SU-DHL-6 (cell line): Measurements from ENCODE around the gene IQCM.

Experiments
- H2AFZ ChIP-seq: fragments of 200-600 bp; sonication (generic); 2 replicates; pipeline ENCODE4 v1.6.1; 2014; ENCODE audit warnings: low read depth, mild to moderate bottlenecking, moderate library complexity, mixed read lengths, antibody characterized with exemption, low read length; ENCODE audit not compliant: severe bottlenecking
- H3F3A ChIP-seq: fragments of 200-600 bp; shearing (Covaris generic); 2 replicates; pipeline ENCODE4 v1.6.0; 2016; ENCODE audit warnings: antibody characterized with exemption, mild to moderate bottlenecking; ENCODE audit not compliant: insufficient read depth
- H3K27ac ChIP-seq: fragments of 200-600 bp; sonication (generic); 2 replicates; pipeline ENCODE4 v1.5.1; 2016; ENCODE audit warnings: low read depth, mild to moderate bottlenecking, low read length, moderate library complexity, mixed read lengths
- H3K27me3 ChIP-seq: fragments of 200-600 bp; sonication (generic), shearing (Covaris generic); 2 replicates; pipeline ENCODE4 v1.6.0; 2014; ENCODE audit warnings: mild to moderate bottlenecking, low read length
- H3K36me3 ChIP-seq: fragments of 200-600 bp; sonication (generic); 2 replicates; pipeline ENCODE4 v1.6.1; 2014; ENCODE audit warnings: mild to moderate bottlenecking, low read length, mixed read lengths
- H3K4me2 ChIP-seq: fragments of 300-600, 200-600 bp; shearing (Covaris generic), sonication (generic); 2 replicates; pipeline ENCODE4 v1.6.0; 2014; ENCODE audit warnings: low read length, low read depth, mild to moderate bottlenecking; ENCODE audit not compliant: poor library complexity, severe bottlenecking
- H3K4me3 ChIP-seq: fragments of 200-600 bp; sonication (generic); 2 replicates; pipeline ENCODE4 v1.5.1; 2014; ENCODE audit warnings: antibody characterized with exemption, low read length, mild to moderate bottlenecking, mixed read lengths; ENCODE audit not compliant: insufficient read depth, poor library complexity, severe bottlenecking
- H3K79me2 ChIP-seq: fragments of 200-600 bp; sonication (generic); 2 replicates; pipeline ENCODE4 v1.6.1; 2014; ENCODE audit warnings: mild to moderate bottlenecking, low read length, moderate library complexity; ENCODE audit not compliant: insufficient read depth
- H3K9ac ChIP-seq: fragments of 200-600 bp; sonication (generic); 2 replicates; pipeline ENCODE4 v1.7.0; 2014; ENCODE audit warnings: mild to moderate bottlenecking, low read length
- H3K9me2 ChIP-seq: fragments of 200-600 bp; sonication (generic); replicated peaks from 2 replicates; pipeline ENCODE4 v1.6.1; 2014; ENCODE audit warnings: low read length; ENCODE audit not compliant: insufficient read depth
- H3K9me3 ChIP-seq: fragments of 200-600 bp; sonication (generic); 2 replicates; pipeline ENCODE4 v1.6.1; 2014; ENCODE audit warnings: low read length, mixed read lengths; ENCODE audit not compliant: insufficient read depth
- H4K20me1 ChIP-seq: fragments of 200-600 bp; sonication (generic); 2 replicates; pipeline ENCODE4 v1.6.1; 2014; ENCODE audit warnings: low read depth, mild to moderate bottlenecking, antibody characterized with exemption, low read length, moderate library complexity, mixed read lengths
- CTCF ChIP-seq: fragments of 200-600 bp; sonication (generic); IDR thresholded peaks from one replicate; pipeline ENCODE4 v1.5.1; 2017; ENCODE audit warnings: antibody characterized with exemption, mild to moderate bottlenecking, low read length, moderate library complexity; ENCODE audit not compliant: insufficient read depth, poor library complexity, severe bottlenecking
- EZH2phosphoT487 ChIP-seq: fragments of 200-600 bp; sonication (generic), shearing (Covaris generic); conservative IDR thresholded peaks from 2 replicates; pipeline ENCODE4 v1.6.1; 2018; ENCODE audit warnings: mild to moderate bottlenecking, antibody characterized with exemption, low read length, moderate library complexity, mixed read lengths

Gene IQCM

GRCh38 chr4:149426461-149426860, 389.2 kb downstream of the IQCM start:
- TF ChIP-seq EZH2phosphoT487 = no peak
- TF ChIP-seq CTCF = no peak
- Histone ChIP-seq H3F3A (no peaks in the 10 kb centered on the region), H3K9ac (no peak overlapping the region), H3K4me3 (no peak overlapping the region), H3K4me2 (no peak overlapping the region), H2AFZ (no peak overlapping the region), H3K27ac (no peak overlapping the region), H3K9me3 (no peaks in the 10 kb centered on the region), H4K20me1 (no peaks in the 10 kb centered on the region), H3K9me2 (no peaks in the 10 kb centered on the region), H3K36me3 (no peaks in the 10 kb centered on the region), H3K27me3 (no peaks in the 10 kb centered on the region), H3K79me2 (no peaks in the 10 kb centered on the region)

GRCh38 chr4:149409555-149409962, 406.1 kb downstream of the IQCM start:
- H3K9me2 ChIP-seq = no peaks in the 10 kb centered on the region
- no peak overlapping the region for H3K4me2 ChIP-seq
- H3K9me3 ChIP-seq = no peaks in the 10 kb centered on the region
- H3K9ac ChIP-seq = no peak overlapping the region
- no peak overlapping the region for H3K4me3 ChIP-seq
- no peaks in the 10 kb centered on the region for H3K27me3 ChIP-seq
- TF ChIP-seq CTCF = no peak
- no peak for TF ChIP-seq EZH2phosphoT487
- H4K20me1 ChIP-seq = no peaks in the 10 kb centered on the region
- H3F3A ChIP-seq = no peaks in the 10 kb centered on the region
- H3K27ac ChIP-seq = no peak overlapping the region
- H3K79me2 ChIP-seq = no peaks in the 10 kb centered on the region
- H2AFZ ChIP-seq = no peak overlapping the region
- no peaks in the 10 kb centered on the region for H3K36me3 ChIP-seq

GRCh38 chr4:149409146-149409545, 406.5 kb downstream of the IQCM start:
- Histone ChIP-seq H3K9me3 (no peaks in the 10 kb centered on the region), H4K20me1 (no peaks in the 10 kb centered on the region), H3K27me3 (no peaks in the 10 kb centered on the region), H3K9ac (no peak overlapping the region), H3K36me3 (no peaks in the 10 kb centered on the region), H3K9me2 (no peaks in the 10 kb centered on the region), H3K4me3 (no peak overlapping the region), H3K79me2 (no peaks in the 10 kb centered on the region), H2AFZ (no peak overlapping the region), H3F3A (no peaks in the 10 kb centered on the region), H3K4me2 (no peak overlapping the region), H3K27ac (no peak overlapping the region)
- TF ChIP-seq EZH2phosphoT487 = no peak
- no peak for TF ChIP-seq CTCF

- H3K79me2 ChIP-seq = no peaks in the 10 kb centered on the region
- H3F3A ChIP-seq = no peaks in the 10 kb centered on the region
- H3K9ac ChIP-seq = no peak overlapping the region
- no peaks in the 10 kb centered on the region for H3K36me3 ChIP-seq
- TF ChIP-seq CTCF = no peak
- no peak overlapping the region for H3K4me2 ChIP-seq
- no peaks in the 10 kb centered on the region for H4K20me1 ChIP-seq
- no peaks in the 10 kb centered on the region for H3K9me3 ChIP-seq
- no peak overlapping the region for H2AFZ ChIP-seq
- H3K4me3 ChIP-seq = no peak overlapping the region
- H3K9me2 ChIP-seq = no peaks in the 10 kb centered on the region
- H3K27me3 ChIP-seq = no peaks in the 10 kb centered on the region
- no peak overlapping the region for H3K27ac ChIP-seq
Observed at GRCh38 chr4:149404143-149404542, 411.5 kb downstream of the IQCM start.
